Dendritic cell treated with granulocyte-macrophage colony-stimulating factor and Interleukin-4, amounts not matched to agents 40 ng/mL and 50 ng/mL, for 4 days (primary cell): ENCODE results near the gene HOXB7.

Source experiments
- H3K27ac Mint-ChIP-seq: one replicate; pipeline ENCODE4 v1.8.0; 2022; ENCODE audit warnings: mild to moderate bottlenecking, mixed read lengths
- H3K27me3 Mint-ChIP-seq: one replicate; pipeline ENCODE4 v1.8.0; 2022; ENCODE audit warnings: mild to moderate bottlenecking, mixed read lengths
- H3K36me3 Mint-ChIP-seq: one replicate; pipeline ENCODE4 v1.8.0; 2022; ENCODE audit warnings: low read depth, mixed read lengths
- H3K4me1 Mint-ChIP-seq: one replicate; pipeline ENCODE4 v1.8.0; 2022; ENCODE audit warnings: low read depth, mixed read lengths
- H3K4me3 Mint-ChIP-seq: one replicate; pipeline ENCODE4 v1.8.0; 2022; ENCODE audit warnings: mild to moderate bottlenecking, moderate library complexity, mixed read lengths
- H3K9me3 Mint-ChIP-seq: one replicate; pipeline ENCODE4 v1.8.0; 2022; ENCODE audit warnings: mixed read lengths
- intact Hi-C: fragments of 100-400 bp; cut with micrococcal nuclease; formaldehyde crosslinking; loops from one replicate; pipeline ENCODE4 v1.15.0; 2022

Gene HOXB7

GRCh38 chr17:48601539-48602425 lies 9.0 kb downstream of the HOXB7 start:
- intact Hi-C loops = no loop called here
- H3K27me3 Mint-ChIP-seq = peaks cover 99% of the 10 kb centered on the region
- no peak overlapping the region for H3K27ac Mint-ChIP-seq
- H3K4me3 Mint-ChIP-seq = no peak overlapping the region
- peaks cover 32% of the 10 kb centered on the region for H3K4me1 Mint-ChIP-seq
- no peaks in the 10 kb centered on the region for H3K36me3 Mint-ChIP-seq
- H3K9me3 Mint-ChIP-seq = no peaks in the 10 kb centered on the region

GRCh38 chr17:48601207-48601538 lies 9.6 kb downstream of the HOXB7 start:
- intact Hi-C loops = no loop called here
- H3K4me1 Mint-ChIP-seq = peaks cover 38% of the 10 kb centered on the region
- H3K36me3 Mint-ChIP-seq = no peaks in the 10 kb centered on the region
- peaks cover 100% of the 10 kb centered on the region for H3K27me3 Mint-ChIP-seq
- H3K4me3 Mint-ChIP-seq = no peak overlapping the region
- no peak overlapping the region for H3K27ac Mint-ChIP-seq
- H3K9me3 Mint-ChIP-seq = no peaks in the 10 kb centered on the region

GRCh38 chr17:48600244-48601098 lies 10.3 kb downstream of the HOXB7 start:
- peaks cover 100% of the 10 kb centered on the region for H3K27me3 Mint-ChIP-seq
- no peaks in the 10 kb centered on the region for H3K9me3 Mint-ChIP-seq
- intact Hi-C loops = no loop called here
- no peak overlapping the region for H3K4me3 Mint-ChIP-seq
- H3K36me3 Mint-ChIP-seq = no peaks in the 10 kb centered on the region
- H3K4me1 Mint-ChIP-seq = peaks cover 39% of the 10 kb centered on the region
- no peak overlapping the region for H3K27ac Mint-ChIP-seq

GRCh38 chr17:48599354-48599753 lies 11.5 kb downstream of the HOXB7 start:
- no peaks in the 10 kb centered on the region for H3K36me3 Mint-ChIP-seq

GRCh38 chr17:48598736-48599135 lies 12.1 kb downstream of the HOXB7 start:
- Mint-ChIP-seq H3K27ac (no peak overlapping the region), H3K27me3 (peaks cover 100% of the 10 kb centered on the region), H3K4me1 (peaks cover 32% of the 10 kb centered on the region), H3K4me3 (no peak overlapping the region), H3K9me3 (no peaks in the 10 kb centered on the region), H3K36me3 (no peaks in the 10 kb centered on the region)
- intact Hi-C loops = no loop called here

More at GRCh38 chr17:48599354-48599753, 11.5 kb downstream of the HOXB7 start:
- intact Hi-C loops = no loop called here
- Mint-ChIP-seq H3K4me3 (no peak overlapping the region), H3K4me1 (peaks cover 33% of the 10 kb centered on the region), H3K27ac (no peak overlapping the region), H3K27me3 (peaks cover 100% of the 10 kb centered on the region), H3K9me3 (no peaks in the 10 kb centered on the region)

- H3K36me3 Mint-ChIP-seq = no peaks in the 10 kb centered on the region
- H3K27me3 Mint-ChIP-seq = peaks cover 100% of the 10 kb centered on the region
- H3K4me3 Mint-ChIP-seq = peak overlapping the region; percentile 69
- H3K9me3 Mint-ChIP-seq = no peaks in the 10 kb centered on the region
- H3K27ac Mint-ChIP-seq = peak overlapping the region; percentile 37
- intact Hi-C loops = no loop called here
- H3K4me1 Mint-ChIP-seq = peaks cover 39% of the 10 kb centered on the region
Observed at GRCh38 chr17:48597778-48598631, 12.8 kb downstream of the HOXB7 start.

GRCh38 chr17:48597528-48597777 lies 13.4 kb downstream of the HOXB7 start:
- peak overlapping the region; percentile 69 for H3K4me3 Mint-ChIP-seq
- H3K9me3 Mint-ChIP-seq = no peaks in the 10 kb centered on the region
- H3K27ac Mint-ChIP-seq = peak overlapping the region; percentile 37
- intact Hi-C loops = no loop called here
- peaks cover 45% of the 10 kb centered on the region for H3K4me1 Mint-ChIP-seq
- H3K36me3 Mint-ChIP-seq = no peaks in the 10 kb centered on the region
- H3K27me3 Mint-ChIP-seq = peaks cover 100% of the 10 kb centered on the region

GRCh38 chr17:48596735-48597527 lies 13.9 kb downstream of the HOXB7 start:
- peaks cover 100% of the 10 kb centered on the region for H3K27me3 Mint-ChIP-seq
- no peaks in the 10 kb centered on the region for H3K9me3 Mint-ChIP-seq
- peak overlapping the region; percentile 37 for H3K27ac Mint-ChIP-seq
- intact Hi-C loops = no loop called here
- peak overlapping the region; percentile 69 for H3K4me3 Mint-ChIP-seq
- H3K4me1 Mint-ChIP-seq = peaks cover 50% of the 10 kb centered on the region
- no peaks in the 10 kb centered on the region for H3K36me3 Mint-ChIP-seq

GRCh38 chr17:48596000-48596734 lies 14.7 kb downstream of the HOXB7 start:
- Mint-ChIP-seq H3K9me3 (no peaks in the 10 kb centered on the region), H3K4me3 (peak overlapping the region; percentile 15), H3K27me3 (peaks cover 100% of the 10 kb centered on the region), H3K36me3 (no peaks in the 10 kb centered on the region), H3K4me1 (peaks cover 51% of the 10 kb centered on the region), H3K27ac (no peak overlapping the region)
- intact Hi-C loops = no loop called here

GRCh38 chr17:48595278-48595999 lies 15.4 kb downstream of the HOXB7 start:
- intact Hi-C loops = no loop called here
- no peak overlapping the region for H3K27ac Mint-ChIP-seq
- H3K4me3 Mint-ChIP-seq = no peak overlapping the region

GRCh38 chr17:48594538-48595277 lies 16.1 kb downstream of the HOXB7 start:
- no peak overlapping the region for H3K27ac Mint-ChIP-seq
- peaks cover 59% of the 10 kb centered on the region for H3K4me1 Mint-ChIP-seq
- no peaks in the 10 kb centered on the region for H3K36me3 Mint-ChIP-seq
- no peaks in the 10 kb centered on the region for H3K9me3 Mint-ChIP-seq
- no peak overlapping the region for H3K4me3 Mint-ChIP-seq
- H3K27me3 Mint-ChIP-seq = peaks cover 100% of the 10 kb centered on the region
- intact Hi-C loops = loop anchor here (5.0 kb wide), 1 partner anchor 257 kb away; no protein-coding TSS in a partner anchor

More at GRCh38 chr17:48595278-48595999, 15.4 kb downstream of the HOXB7 start:
- Mint-ChIP-seq H3K4me1 (peaks cover 51% of the 10 kb centered on the region), H3K27me3 (peaks cover 100% of the 10 kb centered on the region), H3K9me3 (no peaks in the 10 kb centered on the region), H3K36me3 (no peaks in the 10 kb centered on the region)
